HepG2 (cell line): ENCODE data around the gene DNASE1L2. TPM values are rescaled to one million over a fixed set of nuclear protein-coding genes. Genes with fewer than 3 reads are reported as not detected.

Experiments
- ATF1 ChIP-seq: IDR thresholded peaks from 2 replicates; pipeline ENCODE4 v1.6.1; 2016; ENCODE audit warnings: mild to moderate bottlenecking, control low read depth
- ATF7 ChIP-seq, 2 experiments: fragments of 450-650 bp in 1 of 2; sonication (generic) in 1 of 2; formaldehyde crosslinking in 1 of 2; IDR thresholded peaks; 2 replicates each; pipeline versions ENCODE4 v1.4.0 to v1.6.1; 2016 to 2020; ENCODE audit warnings: antibody characterized with exemption in 1 of 2, mild to moderate bottlenecking in 1 of 2, missing genetic modification reagents in 1 of 2
- GZF1 ChIP-seq: sonication (generic); formaldehyde crosslinking; IDR thresholded peaks from 2 replicates; pipeline ENCODE4 v1.5.1; 2020; ENCODE audit warnings: mild to moderate bottlenecking, missing genetic modification reagents
- HNF1A ChIP-seq, 2 experiments: sonication (generic) in 1 of 2; formaldehyde crosslinking in 1 of 2; IDR thresholded peaks; 2 replicates each; pipeline versions ENCODE4 v1.4.0 to v1.6.1; 2016 to 2020; ENCODE audit warnings: borderline replicate concordance in 1 of 2, low read depth in 1 of 2, mild to moderate bottlenecking in 1 of 2, missing genetic modification reagents in 1 of 2
- KDM4B ChIP-seq: sonication (generic); formaldehyde crosslinking; IDR thresholded peaks from 2 replicates; pipeline ENCODE4 v1.4.0; 2020; ENCODE audit warnings: missing genetic modification reagents
- PHF21A ChIP-seq: sonication (generic); formaldehyde crosslinking; IDR thresholded peaks from 2 replicates; pipeline ENCODE4 v1.5.0; 2020; ENCODE audit warnings: mild to moderate bottlenecking, missing genetic modification reagents
- POLR2G ChIP-seq: fragments of 200-400 bp; formaldehyde crosslinking; IDR thresholded peaks from 2 replicates; pipeline ENCODE4 v1.6.1; 2018; ENCODE audit warnings: mild to moderate bottlenecking, low read depth, low read length, moderate library complexity
- RNF219 ChIP-seq: sonication (generic); formaldehyde crosslinking; IDR thresholded peaks from 2 replicates; pipeline ENCODE4 v1.5.0; 2020; ENCODE audit warnings: mild to moderate bottlenecking, missing genetic modification reagents
- SKI ChIP-seq: fragments of 450-650 bp; IDR thresholded peaks from one replicate; pipeline ENCODE4 v1.6.1; 2018; ENCODE audit warnings: mild to moderate bottlenecking; ENCODE audit not compliant: partially characterized antibody
- SMYD3 ChIP-seq: sonication (generic); formaldehyde crosslinking; IDR thresholded peaks from 2 replicates; pipeline ENCODE4 v1.8.1; 2023; ENCODE audit warnings: mild to moderate bottlenecking, missing genetic modification reagents
- ZBTB42 ChIP-seq: sonication (generic); formaldehyde crosslinking; IDR thresholded peaks from 2 replicates; pipeline ENCODE4 v1.5.0; 2020; ENCODE audit warnings: mild to moderate bottlenecking, missing genetic modification reagents
- ZBTB7A ChIP-seq: sonication (generic); formaldehyde crosslinking; IDR thresholded peaks from 2 replicates; pipeline ENCODE4 v1.8.0; 2022; ENCODE audit warnings: mild to moderate bottlenecking, missing genetic modification reagents
- ZNF12 ChIP-seq: sonication (generic); formaldehyde crosslinking; IDR thresholded peaks from 2 replicates; pipeline ENCODE4 v1.5.0; 2020; ENCODE audit warnings: missing genetic modification reagents
- ZNF484 ChIP-seq: sonication (generic); formaldehyde crosslinking; IDR thresholded peaks from 2 replicates; pipeline ENCODE4 v1.5.1; 2020; ENCODE audit warnings: mild to moderate bottlenecking, low read depth, missing genetic modification reagents, borderline replicate concordance
- ZNF543 ChIP-seq: sonication (generic); formaldehyde crosslinking; IDR thresholded peaks from 2 replicates; pipeline ENCODE4 v1.4.0; 2020; ENCODE audit warnings: mild to moderate bottlenecking, missing genetic modification reagents
- ZNF616 ChIP-seq: sonication (generic); formaldehyde crosslinking; IDR thresholded peaks from 2 replicates; pipeline ENCODE4 v1.5.0; 2020; ENCODE audit warnings: low read depth, mild to moderate bottlenecking, missing genetic modification reagents
- polyA plus RNA-seq, 8 experiments: library from polyadenylated mRNA; depleted of rRNA in 3 of 8; stranded (reverse) in 7 of 8; unstranded in 1 of 8; fragments of >200 nt; fragmentation: Illumina TruSeq in 4 of 8; extraction: Trizol in 4 of 8; gene quantifications; 2 replicates each; pipeline versions ENCODE4 v1.2.1 to v1.2.3, GENCODE V29; 2011 to 2016; ENCODE audit warnings: low read depth in 4 of 8, missing spikeins in 1 of 8, mixed read lengths in 1 of 8; ENCODE audit not compliant: insufficient read depth in 1 of 8
- total RNA-seq, 5 experiments: library from RNA; depleted of rRNA; stranded (reverse); fragments of >200 nt; fragmentation: Illumina TruSeq; extraction: Trizol; gene quantifications; 2 replicates each; pipeline ENCODE4 v1.2.3, GENCODE V29; 2016; ENCODE audit warnings: low read depth in 1 of 5
- TF ChIP-seq, protein P1 (sequence below): sonication (generic); formaldehyde crosslinking; IDR thresholded peaks from 2 replicates; pipeline ENCODE4 v1.8.0; 2022; ENCODE audit warnings: mild to moderate bottlenecking, missing genetic modification reagents; ENCODE audit not compliant: insufficient replicate concordance
- TF ChIP-seq, protein P2 (sequence below): sonication (generic); formaldehyde crosslinking; IDR thresholded peaks from 2 replicates; pipeline ENCODE4 v1.4.0; 2020; ENCODE audit warnings: mild to moderate bottlenecking, missing genetic modification reagents, borderline replicate concordance

Gene DNASE1L2
- total and polyA plus RNA-seq, 2 of the 13 experiments (the other 11 are each of a cell fraction or from before 2014, with no cell fraction given) = 0.44 to 0.50 TPM

DNA sequence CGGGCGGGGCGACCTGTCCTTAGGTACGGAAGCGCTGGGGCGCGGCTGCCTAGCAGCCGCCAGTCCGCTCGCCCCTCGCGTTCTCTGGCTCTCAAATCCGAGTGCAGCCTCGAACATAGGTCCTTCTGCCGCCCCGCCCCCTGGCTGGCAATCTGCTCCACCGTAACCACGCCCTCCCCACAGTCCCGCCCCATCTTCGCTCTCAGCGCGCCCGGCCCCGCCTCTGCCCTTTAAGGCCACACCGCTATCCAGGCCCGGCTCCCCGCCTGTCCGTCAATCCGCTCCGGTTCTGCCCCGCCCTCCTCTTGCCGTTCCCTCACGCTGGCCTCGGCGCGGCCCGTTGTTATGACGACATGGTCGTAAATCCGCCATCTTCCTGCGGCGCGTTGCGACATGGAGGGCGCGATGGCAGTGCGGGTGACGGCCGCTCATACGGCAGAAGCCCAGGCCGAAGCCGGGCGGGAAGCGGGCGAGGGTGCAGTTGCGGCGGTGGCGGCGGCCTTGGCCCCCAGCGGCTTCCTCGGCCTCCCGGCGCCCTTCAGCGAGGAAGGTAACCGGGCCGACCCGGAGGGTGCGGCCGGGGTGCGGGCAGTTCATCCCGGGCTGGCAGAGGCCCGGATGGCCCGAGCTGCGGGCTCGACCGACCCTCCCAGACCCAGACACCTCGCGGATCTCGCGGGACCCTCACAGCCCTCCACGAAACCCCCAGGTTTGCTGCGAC lies 12.9 kb upstream of the DNASE1L2 start, which contains the start of gene E4F1 (continued):
- TF ChIP-seq HNF1A (IDR thresholded peaks at IDR 0.05; ENCODE audit: low read depth) = no peak
- peak; percentile 55; the same call in 1 of the 2 replicates for TF ChIP-seq HNF1A (CRISPR knock-in tag; IDR thresholded peaks at IDR 0.05; ENCODE audit: borderline replicate concordance)
- no peak for TF ChIP-seq KDM4B (CRISPR knock-in tag)
- peak; percentile 37; the same call in 1 of the 2 replicates for TF ChIP-seq ZNF616
- no peak for TF ChIP-seq ZBTB7A (CRISPR knock-in tag)
- peak; percentile 54; the same call in 1 of the 2 replicates for TF ChIP-seq ZNF543 (CRISPR knock-in tag)
- peak; percentile 88 for TF ChIP-seq ATF1
- no peak for TF ChIP-seq ZBTB42 (CRISPR knock-in tag)
- no peak for TF ChIP-seq ZNF484 (CRISPR knock-in tag)
- TF ChIP-seq, protein P1, sequence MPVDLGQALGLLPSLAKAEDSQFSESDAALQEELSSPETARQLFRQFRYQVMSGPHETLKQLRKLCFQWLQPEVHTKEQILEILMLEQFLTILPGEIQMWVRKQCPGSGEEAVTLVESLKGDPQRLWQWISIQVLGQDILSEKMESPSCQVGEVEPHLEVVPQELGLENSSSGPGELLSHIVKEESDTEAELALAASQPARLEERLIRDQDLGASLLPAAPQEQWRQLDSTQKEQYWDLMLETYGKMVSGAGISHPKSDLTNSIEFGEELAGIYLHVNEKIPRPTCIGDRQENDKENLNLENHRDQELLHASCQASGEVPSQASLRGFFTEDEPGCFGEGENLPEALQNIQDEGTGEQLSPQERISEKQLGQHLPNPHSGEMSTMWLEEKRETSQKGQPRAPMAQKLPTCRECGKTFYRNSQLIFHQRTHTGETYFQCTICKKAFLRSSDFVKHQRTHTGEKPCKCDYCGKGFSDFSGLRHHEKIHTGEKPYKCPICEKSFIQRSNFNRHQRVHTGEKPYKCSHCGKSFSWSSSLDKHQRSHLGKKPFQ = peak; percentile 58
- TF ChIP-seq SMYD3 = no peak
- peak; percentile 73 for TF ChIP-seq ZNF12 (CRISPR knock-in tag)
- TF ChIP-seq PHF21A (CRISPR knock-in tag) = peak; percentile 69
- peak; percentile 92 for TF ChIP-seq POLR2G
- TF ChIP-seq SKI = peak; percentile 64
- TF ChIP-seq GZF1 (CRISPR knock-in tag) = no peak
- TF ChIP-seq, protein P2, sequence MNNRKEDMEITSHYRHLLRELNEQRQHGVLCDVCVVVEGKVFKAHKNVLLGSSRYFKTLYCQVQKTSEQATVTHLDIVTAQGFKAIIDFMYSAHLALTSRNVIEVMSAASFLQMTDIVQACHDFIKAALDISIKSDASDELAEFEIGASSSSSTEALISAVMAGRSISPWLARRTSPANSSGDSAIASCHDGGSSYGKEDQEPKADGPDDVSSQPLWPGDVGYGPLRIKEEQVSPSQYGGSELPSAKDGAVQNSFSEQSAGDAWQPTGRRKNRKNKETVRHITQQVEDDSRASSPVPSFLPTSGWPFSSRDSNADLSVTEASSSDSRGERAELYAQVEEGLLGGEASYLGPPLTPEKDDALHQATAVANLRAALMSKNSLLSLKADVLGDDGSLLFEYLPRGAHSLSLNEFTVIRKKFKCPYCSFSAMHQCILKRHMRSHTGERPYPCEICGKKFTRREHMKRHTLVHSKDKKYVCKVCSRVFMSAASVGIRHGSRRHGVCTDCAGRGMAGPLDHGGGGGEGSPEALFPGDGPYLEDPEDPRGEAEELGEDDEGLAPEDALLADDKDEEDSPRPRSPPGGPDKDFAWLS = no peak
- peak; percentile 82 for TF ChIP-seq ATF7 (IDR thresholded peaks at IDR 0.05)
- peak; percentile 83; the same call in 1 of the 2 replicates for TF ChIP-seq ATF7 (CRISPR knock-in tag; IDR thresholded peaks at IDR 0.05)
- TF ChIP-seq RNF219 (CRISPR knock-in tag) = no peak
